Fibroblast of peridontal ligament (primary cell): ENCODE results near the gene CERK.
"Not testable (repeated sequence)": the region's sequence is repeated elsewhere in the genome, so short reads cannot be mapped to it uniquely, and the experiment has no call there.

ENCODE experiments used
- DNase-seq: peaks from one replicate; pipeline ENCODE4 v3.0.0-alpha.2; 2010; ENCODE audit errors: extremely low read depth

Gene CERK

DNA sequence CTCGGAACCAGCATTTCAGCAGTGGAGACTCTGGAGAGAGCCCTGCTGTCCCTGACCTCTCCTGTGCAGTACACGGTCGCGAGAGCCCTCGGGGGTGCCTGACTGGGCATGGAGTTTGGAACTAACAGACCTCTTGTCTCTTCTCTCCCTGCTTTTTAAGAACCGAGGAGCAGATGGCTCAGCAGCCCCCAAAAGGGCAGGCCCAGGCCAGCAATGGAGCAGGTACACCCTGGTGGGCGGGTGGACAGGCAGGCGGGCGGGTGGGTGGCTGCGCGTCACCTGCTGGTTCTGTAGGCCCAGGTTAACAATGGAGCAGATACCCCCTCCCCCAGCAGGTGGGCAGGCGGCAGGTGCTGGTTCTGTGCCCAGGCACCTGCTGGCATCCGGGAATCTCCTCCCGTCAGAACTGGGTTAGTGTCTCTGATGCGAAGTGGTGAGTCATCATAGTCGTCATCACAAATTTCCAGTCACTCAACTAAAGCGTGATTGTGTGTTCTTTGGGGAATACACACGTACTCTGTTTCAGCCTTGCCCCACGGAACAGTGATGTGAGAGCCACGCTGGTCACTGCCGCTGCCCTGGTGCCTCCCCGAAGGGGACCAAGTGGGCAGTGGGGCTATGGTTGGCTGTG, 76.7 kb downstream of the CERK start:
- peak; percentile 27 for DNase-seq

DNA sequence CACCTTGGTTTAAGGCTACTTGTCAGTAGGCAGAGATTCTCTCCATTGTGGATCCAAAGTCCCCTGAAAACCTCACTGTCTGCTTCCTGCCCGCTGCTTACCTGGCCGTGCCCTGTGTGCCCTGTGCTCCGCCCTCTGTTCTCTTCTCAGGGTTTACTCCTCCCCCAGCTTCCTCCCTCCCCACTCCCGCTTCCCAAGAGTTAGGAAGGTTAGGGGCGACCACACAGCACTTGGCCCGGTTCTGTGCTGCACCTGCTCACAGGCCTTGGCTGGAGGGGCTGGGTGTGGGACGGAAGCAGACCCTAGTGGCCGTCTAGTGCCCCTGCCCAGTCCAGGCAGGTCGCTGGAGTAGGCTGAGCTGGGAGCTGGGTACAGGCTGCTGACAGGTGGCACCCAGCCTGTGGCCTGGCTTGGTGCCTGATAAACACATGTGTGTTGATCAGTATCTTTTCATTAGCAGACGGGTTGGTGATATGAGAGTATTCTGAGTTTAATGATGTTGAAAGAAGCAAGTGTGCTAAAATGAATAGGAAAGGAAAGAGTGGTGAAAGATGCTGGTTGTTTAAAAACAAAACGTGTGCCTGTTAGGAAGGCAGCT, 77.3 kb downstream of the CERK start:
- no peak for DNase-seq

DNA sequence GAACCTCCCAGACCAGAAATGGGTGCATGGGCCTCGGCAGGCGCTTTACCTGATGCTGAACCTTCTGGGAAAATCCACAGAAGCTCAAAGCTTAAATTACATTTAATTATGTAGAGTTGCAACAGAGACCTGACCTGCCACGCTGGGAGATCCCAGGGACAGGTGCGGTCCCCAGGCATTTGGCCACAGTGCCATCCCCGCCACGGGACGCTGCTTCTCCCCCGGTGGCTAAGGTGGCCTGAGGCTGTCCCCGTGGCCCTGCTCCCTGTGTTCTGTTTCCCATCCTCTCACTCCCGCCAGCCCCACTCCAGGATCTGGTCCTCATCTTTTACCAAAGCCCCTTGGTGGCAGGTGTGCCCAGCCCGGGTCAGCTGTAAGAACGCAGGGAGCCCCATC, 78.3 kb downstream of the CERK start:
- DNase-seq = no peak

DNA sequence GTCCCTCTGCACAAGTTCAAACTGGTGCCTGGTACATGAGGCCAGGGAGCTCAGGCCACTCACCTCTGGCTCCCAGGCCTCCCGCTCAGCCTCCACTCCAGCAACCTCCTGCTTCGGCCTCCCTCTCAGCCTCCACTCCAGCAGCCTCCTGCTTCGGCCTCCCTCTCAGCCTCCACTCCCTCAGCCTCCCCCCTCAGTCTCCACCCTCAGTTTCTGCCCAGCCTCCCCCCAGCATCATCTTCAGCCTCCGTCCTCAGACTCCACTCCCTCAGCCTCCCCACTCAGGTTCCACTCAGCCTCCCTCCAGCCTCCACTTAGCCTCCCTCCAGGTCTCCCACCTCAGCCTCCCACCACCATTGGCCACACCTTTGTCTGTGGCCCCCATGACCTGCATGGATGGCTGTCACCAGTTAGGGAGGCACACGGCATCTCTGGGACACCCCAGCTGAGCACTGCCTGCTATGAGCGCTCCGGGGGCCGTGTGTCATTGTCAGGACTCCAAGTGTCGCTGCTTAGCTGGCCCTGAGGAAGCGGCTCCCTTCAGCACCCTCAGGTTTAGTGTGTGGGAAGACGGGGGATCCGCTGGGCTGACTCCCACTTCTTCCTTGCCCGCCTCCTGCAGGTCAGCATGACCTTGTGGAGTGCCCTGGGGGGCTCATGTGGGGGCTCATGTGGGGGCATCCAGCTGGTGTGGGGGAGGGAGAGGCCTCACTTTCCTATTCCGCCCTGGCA, 78.8 kb downstream of the CERK start:
- no peak for DNase-seq

DNA sequence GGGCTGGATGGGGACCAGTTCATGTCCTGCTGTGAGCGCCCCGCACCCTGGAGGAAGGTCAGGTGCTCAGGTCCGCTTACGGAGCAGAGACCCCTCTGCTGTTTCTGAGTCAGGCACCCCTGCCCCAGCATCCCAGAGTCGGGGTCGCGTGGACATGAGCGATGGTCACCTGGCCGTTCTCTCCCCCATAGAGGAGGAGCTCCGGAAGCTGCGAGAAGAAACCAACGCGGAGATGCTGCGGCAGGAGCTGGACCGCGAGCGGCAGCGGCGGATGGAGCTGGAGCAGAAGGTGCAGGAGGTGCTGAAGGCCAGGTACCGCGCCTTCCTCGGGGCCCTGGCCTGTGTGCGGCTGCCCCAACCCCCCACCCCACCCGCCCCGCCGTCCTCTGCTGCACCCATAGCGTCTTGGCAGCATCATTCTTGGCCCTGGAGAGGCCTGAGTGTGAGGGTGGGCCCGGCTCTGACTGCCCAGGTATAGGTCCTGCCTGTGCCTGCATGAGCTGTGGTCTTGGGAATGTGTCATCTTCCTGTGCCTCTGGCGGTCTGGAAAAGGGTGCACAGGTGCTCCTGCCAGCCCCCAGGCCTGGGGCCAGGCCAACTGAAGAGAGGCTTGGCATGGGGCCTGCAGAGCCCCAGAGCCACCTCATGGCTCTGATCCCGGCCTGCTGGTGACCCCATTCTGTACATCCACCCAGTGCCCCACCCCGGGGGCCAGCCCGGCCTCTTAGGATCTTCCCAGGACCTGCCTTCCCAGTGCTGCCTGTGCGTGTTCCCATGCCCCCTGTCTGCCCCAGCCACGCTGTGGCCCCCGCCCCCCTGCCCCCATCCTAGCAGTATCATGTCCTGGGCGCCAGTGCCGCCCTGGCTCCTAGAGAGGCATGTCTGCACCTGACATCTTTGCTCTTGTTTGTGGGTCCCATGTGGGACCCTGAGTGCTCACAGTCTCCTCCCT, 79.8 kb downstream of the CERK start:
- no peak for DNase-seq

DNA sequence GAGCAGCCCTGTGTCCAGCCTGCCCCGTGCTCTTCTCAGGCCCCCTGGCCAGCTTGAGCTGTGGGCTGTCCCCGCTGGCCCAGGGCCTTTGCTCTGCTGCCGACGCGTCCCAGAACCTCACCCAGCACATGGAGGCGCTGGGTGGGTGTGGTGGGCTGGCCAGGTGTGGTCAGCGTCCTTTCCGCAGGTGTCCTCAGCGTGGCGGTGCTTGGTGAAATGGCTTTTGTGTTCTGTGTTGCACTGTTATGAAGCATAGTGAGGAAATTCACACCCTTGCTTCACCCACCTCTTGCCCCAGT, 80.4 kb downstream of the CERK start:
- no peak for DNase-seq

DNA sequence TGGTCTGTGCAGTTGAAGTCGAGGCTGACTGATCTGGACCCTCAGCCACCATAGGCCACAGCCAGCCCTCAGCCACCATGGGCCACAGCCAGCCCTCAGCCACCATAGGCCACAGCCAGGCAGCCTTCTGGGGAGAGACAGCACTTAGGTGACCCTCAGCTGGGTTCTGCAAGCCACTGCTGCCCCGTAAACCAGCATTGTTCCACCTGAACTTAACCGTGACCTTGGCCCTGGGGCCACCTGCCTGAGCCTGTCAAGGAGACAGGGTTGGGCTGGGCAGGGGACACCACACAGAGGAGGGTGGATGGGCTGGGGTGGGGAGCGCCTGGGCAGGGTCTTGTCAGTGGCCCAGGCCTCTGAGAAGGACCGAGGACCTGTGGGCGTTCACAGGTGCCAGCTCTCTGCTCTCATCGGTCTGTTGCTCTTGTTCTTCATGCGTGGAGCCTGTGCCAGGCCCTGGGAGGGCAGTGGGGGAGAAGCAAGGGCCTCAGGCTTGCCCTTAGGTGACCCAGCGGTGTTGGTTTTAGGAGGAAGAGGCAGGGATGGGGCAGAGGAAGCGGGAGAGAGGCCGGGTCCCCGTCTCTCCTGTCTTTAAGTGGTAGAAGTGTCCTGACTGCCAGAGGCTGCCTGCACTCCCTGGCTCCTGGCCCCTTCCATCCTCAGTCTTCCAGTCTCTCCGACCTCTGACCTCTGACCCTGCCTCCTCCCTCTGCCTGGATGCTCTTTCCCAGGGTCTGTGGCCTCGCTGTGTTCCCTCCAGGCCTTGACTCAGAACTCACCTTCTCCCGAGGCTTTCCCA, 81.0 kb downstream of the CERK start:
- no peak for DNase-seq

DNA sequence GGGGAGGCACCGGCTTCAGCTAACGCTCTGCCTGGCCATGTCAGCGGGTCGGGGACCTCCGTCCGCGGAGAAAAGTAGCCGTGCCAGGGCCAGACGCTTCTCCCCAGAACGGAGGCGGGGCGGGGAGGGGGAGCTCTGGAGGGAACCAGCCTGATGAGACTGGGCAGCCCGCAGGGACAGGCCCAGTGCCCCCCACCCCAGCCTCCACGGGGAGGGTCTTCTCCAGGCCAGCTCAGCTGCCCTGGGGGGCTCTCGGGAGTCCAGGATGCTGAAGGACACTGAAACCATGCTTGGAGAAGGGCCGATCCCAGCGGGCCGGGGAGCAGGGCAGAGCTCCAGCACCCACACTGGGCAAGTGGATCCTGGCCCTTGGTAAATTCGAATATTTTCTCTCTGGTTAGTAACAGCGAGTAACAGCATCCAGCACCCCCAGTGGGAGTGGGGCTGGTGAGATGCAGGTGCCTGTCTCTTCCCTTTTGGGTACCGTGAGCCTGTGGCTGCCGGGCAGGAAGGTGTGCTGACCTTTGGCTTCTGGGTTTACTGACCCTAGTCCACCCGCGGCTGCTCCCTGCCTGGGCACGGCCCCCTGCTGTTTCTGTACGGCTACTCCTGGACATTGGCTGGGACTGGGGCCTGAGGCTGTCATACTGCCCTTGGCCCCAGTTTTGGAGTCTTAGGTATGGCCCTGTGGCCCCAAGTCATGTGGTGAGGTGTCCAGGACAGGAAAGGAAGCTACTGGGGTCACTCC, 82.0 kb downstream of the CERK start:
- no peak for DNase-seq

DNA sequence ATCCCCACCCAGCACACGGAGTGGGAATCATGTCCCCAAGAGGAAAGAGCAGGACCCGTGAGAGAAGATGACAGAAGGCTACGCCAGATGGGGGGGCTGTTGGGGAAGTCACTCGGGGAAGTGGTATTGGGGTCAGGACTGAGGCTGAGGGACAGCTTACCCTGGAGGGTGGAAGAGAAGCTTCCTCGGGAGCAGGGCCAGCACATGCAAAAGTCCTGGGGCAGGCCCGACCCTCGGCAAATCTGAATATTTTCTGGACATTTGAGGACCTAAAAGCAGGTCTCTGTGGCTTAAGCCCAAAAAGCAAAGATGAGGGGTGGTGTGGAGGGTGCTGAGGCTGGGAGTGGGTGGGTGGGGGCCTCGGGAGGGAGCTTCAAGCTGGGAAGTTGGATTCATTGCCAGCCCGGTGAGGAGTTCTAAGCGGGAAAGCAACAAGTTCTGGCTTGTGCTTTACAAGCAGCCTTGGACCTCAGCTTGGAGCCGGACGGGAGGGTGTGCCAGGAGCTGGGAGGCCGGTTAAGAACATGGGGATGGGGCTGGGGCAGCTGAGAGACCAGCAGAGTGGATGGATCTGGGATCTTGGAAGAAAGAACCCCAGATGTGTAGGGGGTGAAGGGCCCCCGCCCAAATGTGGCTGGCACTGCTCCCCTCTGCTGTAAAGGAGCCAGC, 83.0 kb downstream of the CERK start:
- no peak for DNase-seq

DNA sequence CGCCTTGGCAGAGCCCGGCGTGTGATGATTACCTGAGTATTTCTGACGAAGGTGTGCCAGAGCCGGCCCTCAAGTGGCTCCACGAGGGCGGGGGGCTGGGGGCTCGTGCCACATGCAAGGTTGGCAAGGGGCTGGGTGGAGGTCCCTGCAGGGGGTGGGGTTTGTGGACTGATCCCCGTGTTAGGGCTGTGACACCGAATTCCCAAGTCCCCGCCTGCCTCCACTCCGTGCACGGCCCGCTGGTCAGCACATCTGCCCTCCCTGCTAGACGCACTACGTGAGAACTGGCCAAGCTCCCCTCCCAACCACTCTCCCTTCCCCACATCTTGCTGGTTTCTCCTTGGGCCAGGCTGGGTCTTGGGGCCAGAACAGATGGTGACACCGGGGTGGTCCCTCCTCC, 83.6 kb downstream of the CERK start:
- DNase-seq = no peak

DNA sequence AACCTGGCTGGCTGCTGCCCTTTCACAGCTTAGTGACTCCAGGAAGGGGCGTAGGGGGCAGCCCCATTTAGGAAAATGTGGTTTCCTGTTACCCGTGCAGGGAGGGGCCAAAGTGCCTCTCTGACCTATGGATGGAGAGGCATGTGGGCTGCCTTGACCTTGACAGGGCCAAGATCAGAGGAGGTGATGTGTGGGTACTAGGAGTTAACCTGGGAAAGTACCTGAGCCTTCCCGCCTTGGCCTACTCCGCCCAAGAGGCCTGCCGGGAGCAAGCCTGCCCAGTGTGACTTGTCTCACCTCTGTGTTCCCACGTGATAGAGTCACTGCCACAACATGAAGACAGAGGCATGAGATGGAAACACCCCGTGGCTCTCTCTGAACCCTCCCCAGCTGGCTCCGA, 84.5 kb downstream of the CERK start:
- DNase-seq = no peak

DNA sequence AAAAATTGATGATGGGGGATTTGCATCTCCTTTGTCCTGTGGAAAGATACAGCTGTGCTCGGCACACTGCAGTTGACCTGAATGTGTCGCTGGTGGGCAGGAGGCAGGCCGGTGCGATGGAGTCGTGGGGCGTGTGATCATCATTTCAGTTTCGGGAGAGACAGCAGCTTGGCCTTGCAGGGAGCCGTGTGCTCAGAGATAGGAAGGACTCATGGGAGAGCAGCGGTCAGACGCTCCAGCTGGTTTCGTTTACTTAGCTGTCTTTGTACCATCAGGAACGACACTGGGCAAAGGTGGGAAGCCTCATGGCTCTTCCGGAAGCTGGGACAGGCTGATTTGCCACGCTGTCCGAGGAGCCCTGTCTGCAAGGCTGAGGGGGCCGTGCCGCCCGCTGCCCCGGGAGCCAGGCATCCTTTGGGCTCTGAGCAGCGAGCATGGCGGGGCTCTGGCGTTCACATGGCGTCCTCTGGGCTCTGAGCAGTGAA, 85.2 kb downstream of the CERK start:
- DNase-seq = no peak

DNA sequence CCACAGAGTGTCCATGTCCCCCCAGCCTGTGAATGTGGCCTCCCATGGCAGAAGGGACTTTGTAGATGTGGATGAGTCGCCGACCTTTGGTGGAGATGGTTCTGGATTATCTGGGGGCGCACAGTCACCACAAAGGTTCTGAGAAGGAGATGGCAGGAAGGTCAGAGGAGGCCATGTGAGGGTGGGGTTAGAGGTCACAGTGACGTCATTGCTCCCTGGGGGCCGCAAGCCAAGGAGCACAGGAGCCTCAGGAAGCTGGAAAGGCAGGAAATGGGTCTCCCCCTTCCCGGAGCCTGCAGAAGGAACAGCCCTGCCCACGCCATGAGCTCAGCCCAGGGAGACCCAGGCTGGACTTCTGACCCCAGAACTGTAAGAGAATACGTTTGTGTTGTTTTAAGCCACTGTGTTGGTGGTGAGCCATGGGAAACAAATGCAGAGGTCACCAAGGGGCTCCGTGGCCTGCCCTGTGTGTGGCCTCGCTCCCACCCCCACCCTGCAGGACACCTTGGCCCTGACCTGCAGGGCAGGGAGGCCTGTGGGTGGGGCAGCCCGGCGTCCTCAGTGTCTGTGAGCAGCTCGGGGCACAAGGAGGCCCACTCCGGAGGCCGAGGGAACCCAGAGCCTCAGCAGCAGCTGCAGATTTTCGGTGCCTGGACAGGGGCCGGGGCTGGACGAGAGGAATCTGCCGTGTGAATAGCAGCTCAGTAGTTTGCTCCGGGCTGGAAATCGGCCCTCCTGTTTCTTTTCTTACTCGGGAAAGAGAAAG, 85.8 kb downstream of the CERK start:
- no peak for DNase-seq

DNA sequence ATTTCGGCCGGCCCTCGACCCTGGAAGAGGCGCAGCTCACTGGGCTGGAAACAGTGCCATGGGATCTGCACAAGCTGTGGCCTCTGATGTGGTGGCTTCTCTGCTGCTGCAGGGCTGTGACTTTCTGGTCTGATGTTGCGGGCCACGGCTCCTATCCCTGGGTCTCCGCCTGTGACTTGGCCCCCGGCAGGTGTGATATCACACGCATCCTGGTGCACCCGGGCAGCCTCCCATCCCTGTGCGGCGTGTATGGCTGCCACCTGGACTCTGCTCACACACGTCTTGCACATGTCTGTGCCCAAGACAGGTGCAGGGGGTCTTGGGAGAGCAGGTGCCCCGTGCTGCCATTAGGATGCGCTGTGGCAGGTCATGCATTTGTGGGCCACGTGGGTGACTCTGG, 86.7 kb downstream of the CERK start:
- no peak for DNase-seq

DNA sequence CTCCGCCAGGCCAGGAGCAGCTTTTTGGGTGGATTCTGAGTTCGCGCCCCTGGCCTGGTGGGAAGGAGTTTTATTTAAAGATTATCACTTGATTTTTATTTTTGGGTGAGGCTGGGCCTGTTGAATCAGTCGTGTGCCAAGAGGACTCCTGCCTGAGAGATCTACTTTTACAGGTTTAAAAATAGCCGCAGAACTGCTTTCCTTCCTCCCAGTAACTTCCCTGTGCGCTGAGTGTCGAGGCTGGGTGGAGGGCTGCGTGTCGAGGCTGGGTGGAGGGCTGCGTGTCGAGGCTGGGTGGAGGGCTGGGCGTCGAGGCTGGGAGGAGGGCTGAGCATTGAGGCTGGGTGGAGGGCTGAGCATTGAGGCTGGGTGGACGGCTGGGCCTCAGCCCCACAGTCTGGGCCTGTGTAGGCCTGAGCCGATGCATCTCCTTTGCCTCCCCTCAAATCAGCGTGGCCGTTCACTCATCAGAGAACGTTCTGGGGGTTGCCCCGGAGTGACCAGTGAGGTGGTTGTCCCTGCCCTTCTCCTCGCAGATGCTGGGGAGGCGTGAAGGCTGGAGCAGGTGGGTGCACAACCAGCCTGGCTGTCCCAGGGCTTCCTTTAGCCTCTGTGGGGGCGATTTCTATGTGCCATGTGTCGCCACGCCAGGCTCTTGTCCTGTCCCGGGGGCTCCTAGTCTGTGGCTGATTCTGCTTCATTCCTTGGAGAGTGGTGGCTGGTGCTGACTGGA, 87.8 kb downstream of the CERK start:
- DNase-seq = no peak

DNA sequence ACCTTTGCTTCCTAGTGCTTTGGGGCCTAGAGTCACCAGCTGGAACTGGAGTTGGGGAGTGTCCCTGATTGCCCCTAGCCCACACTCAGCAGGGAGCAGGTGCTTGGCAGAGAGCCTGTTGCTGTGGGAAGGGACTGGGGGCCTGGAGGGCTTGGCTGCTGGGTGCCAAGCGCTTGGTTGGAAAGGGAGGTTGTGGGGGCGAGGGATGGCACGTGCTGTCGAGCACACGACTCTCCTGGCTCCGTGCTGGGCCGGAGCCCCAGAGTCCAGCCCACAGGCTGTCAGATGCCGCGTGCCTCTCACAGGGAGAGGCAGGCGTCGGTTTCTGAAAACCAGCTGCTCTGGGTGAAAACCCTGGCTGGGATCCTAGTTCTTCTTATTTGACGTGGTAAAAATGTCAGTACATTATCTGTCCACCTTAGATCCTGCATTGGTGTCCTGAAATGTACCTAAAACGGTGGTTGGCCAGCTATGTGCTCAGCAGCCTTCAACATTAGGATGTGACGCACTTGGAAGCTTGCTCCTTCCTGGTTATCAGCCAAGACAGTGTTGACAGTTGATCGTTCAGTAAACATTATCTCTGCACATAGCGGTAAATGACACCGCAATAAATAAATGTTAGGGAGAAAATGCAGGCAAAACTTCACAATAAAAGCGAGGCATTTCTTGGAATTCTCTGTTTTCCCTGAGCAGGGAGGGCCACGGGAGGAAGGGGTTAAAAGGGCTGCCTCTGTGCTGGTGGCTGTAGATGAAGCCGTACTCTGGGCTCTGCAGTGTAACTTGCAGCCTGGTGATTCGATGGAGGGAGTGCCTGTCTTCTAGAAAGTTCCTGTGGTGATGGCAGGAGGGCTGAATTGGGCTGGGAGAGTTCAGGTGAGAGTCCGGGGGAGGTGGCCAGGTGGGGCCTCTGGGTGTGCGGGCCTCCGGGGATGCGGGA, 88.6 kb downstream of the CERK start:
- DNase-seq = no peak

DNA sequence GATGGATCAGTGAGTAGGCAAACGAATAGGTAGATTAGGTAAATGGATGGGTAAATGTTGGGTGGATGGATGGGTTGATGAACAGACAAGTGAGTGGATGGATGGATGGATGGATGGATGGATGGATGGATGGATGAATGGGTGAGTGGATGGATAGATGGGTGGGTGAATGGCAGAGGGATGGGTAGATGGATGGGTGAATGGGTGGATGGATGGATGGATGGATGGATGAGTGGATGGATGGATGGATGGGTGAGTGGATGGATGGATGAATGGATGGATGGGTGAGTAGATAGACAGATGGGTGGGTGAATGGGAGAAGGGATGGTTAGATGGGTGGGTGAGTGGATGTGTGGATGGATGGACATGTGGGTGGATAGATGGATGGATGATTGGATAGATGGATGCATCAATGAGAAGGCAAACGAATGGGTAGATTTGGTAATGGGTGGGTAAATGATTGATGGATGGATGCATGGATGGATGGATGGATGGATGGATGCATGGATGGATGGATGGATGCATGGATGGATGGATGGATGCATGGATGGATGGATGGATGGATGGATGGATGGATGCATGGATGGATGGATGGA, 89.7 kb downstream of the CERK start:
- DNase-seq = not testable (repeated sequence)
